HG03442 (cell line): Measurements from ENCODE around the gene CCNY.
"Not testable (repeated sequence)": the region's sequence is repeated elsewhere in the genome, so short reads cannot be mapped to it uniquely, and the experiment has no call there.

ENCODE experiments used
- ATAC-seq: cut with Tn5 transposase; IDR thresholded peaks from one replicate; pipeline ENCODE4 v1.9.1; 2021; ENCODE audit warnings: mild to moderate bottlenecking, moderate library complexity; ENCODE audit not compliant: unreplicated experiment

Gene CCNY

GRCh38 chr10:35400595-35401268 lies 64.4 kb downstream of the CCNY start:
- ATAC-seq: no peak

GRCh38 chr10:35403491-35403890 lies 67.2 kb downstream of the CCNY start:
- not testable (repeated sequence) for ATAC-seq

GRCh38 chr10:35404077-35404476 lies 67.8 kb downstream of the CCNY start:
- ATAC-seq: not testable (repeated sequence)

- not testable (repeated sequence) for ATAC-seq
Measured at GRCh38 chr10:35406003-35406630, 69.8 kb downstream of the CCNY start.

GRCh38 chr10:35407696-35408095 lies 71.4 kb downstream of the CCNY start:
- not testable (repeated sequence) for ATAC-seq

GRCh38 chr10:35409094-35409582 lies 72.8 kb downstream of the CCNY start:
- peak; percentile 76 for ATAC-seq

- no peak for ATAC-seq
Measured at GRCh38 chr10:35409808-35410207, 73.5 kb downstream of the CCNY start.

- ATAC-seq: no peak
Measured at GRCh38 chr10:35412003-35412723, 75.9 kb downstream of the CCNY start.

- no peak for ATAC-seq
Measured at GRCh38 chr10:35412900-35413491, 76.7 kb downstream of the CCNY start.

- no peak for ATAC-seq
Measured at GRCh38 chr10:35413985-35414861, 77.9 kb downstream of the CCNY start.

GRCh38 chr10:35415505-35415904 lies 79.2 kb downstream of the CCNY start:
- ATAC-seq: no peak

GRCh38 chr10:35416619-35417312 lies 80.5 kb downstream of the CCNY start:
- no peak for ATAC-seq

GRCh38 chr10:35417313-35417625 lies 81.0 kb downstream of the CCNY start:
- no peak for ATAC-seq

GRCh38 chr10:35417795-35418194 lies 81.5 kb downstream of the CCNY start:
- ATAC-seq: no peak

GRCh38 chr10:35418580-35418979 lies 82.3 kb downstream of the CCNY start:
- ATAC-seq: not testable (repeated sequence)

GRCh38 chr10:35420044-35420443 lies 83.7 kb downstream of the CCNY start:
- no peak for ATAC-seq

- ATAC-seq: no peak
Measured at GRCh38 chr10:35420827-35421552, 84.7 kb downstream of the CCNY start.

- ATAC-seq: no peak
Measured at GRCh38 chr10:35421553-35422178, 85.4 kb downstream of the CCNY start.

- no peak for ATAC-seq
Measured at GRCh38 chr10:35422228-35422627, 85.9 kb downstream of the CCNY start.
